Measurements from ENCODE around the gene TRMT44. TPM values are rescaled to one million over a fixed set of nuclear protein-coding genes. Genes with fewer than 3 reads are reported as not detected.

Gene TRMT44
- total and polyA plus RNA-seq, 12 donors = 6.0 to 26.2 (median 12.5) TPM

DNA sequence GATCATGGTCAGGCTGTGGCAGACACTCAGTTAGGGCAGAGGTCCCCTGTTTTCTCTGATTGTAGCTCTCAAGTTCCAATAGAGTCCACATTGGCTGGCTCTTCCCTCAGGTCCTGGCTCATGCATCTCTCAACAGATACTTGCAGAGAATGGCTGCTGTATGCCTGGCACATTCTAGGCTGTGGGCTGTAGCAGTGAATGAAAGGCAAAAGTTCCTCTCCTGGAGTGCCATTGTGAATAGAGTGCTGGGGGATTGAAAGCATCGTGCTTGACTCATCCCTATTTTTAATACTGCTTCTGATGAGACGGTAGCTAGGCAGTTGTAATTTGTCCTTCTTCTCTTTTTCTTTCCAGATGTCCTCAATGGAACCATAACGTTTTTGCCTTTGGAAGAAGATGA is 5.5 kb downstream of the TRMT44 start:
- Histone ChIP-seq H3K9me3 (replicated peaks in 1 of 3) (no peaks in the 10 kb centered on the region), H3K4me3 (no peak overlapping the region), H3K36me3 (replicated peaks in 1 of 2) (peaks cover 0 to 28% of the 10 kb centered on the region in 2 donors), H3K27ac (no peak overlapping the region), H3K4me1 (replicated peaks in 1 of 2) (peaks cover 9 to 20% of the 10 kb centered on the region in 2 donors), H3K27me3 (no peaks in the 10 kb centered on the region)
- TF ChIP-seq CTCF (IDR thresholded peaks at IDR 0.05) = no peak
- no peak for TF ChIP-seq POLR2A (IDR thresholded peaks at IDR 0.05)
- intact Hi-C loops (cut with DNase I) = no loop called here
- 65 to 78% (median 71%) methylated on average over 3 of the region's 3 CpGs for WGBS, 4 donors
- no peak for DNase-seq

GRCh38 chr4:8451440-8452182 is 11.0 kb downstream of the TRMT44 start:
- intact Hi-C loops (cut with DNase I) = no loop called here
- H3K27me3 ChIP-seq = no peaks in the 10 kb centered on the region
- peaks cover 0 to 71% of the 10 kb centered on the region in 2 donors for H3K36me3 ChIP-seq (replicated peaks in 1 of 2)
- no peak for DNase-seq
- 88 to 93% (median 91%) methylated on average over 11 of the region's 11 CpGs for WGBS, 4 donors
- H3K27ac ChIP-seq = no peak overlapping the region
- no peaks in the 10 kb centered on the region for H3K4me1 ChIP-seq (replicated peaks in 1 of 2)
- TF ChIP-seq CTCF (IDR thresholded peaks at IDR 0.05) = no peak
- no peak for TF ChIP-seq POLR2A (IDR thresholded peaks at IDR 0.05)
- H3K9me3 ChIP-seq (replicated peaks in 1 of 3) = no peaks in the 10 kb centered on the region
- no peak overlapping the region for H3K4me3 ChIP-seq

DNA sequence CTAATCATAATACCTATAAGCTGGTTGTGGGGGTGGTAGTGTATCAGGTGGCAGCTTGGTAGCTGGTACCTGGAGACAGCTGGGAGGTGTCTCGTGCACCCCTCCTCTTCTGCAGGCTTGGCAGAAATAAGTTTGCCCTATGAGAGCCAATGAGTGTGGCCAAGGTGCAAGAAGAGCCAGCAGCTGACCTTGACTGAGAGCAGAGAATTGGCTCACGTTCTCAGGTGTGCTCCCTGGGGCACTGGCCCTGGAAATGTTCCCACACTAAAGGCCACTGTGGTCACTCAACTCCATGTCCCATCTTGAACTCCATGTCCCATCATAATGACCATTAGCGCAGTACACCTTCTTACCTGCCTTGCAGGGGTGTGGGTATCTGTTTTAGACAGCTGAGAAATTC is 13.4 kb downstream of the TRMT44 start:
- intact Hi-C loops (cut with DNase I) = no loop called here
- H3K27ac ChIP-seq = no peak overlapping the region
- H3K9me3 ChIP-seq (replicated peaks in 1 of 3) = no peaks in the 10 kb centered on the region
- no peaks in the 10 kb centered on the region for H3K4me1 ChIP-seq (replicated peaks in 1 of 2)
- no peaks in the 10 kb centered on the region for H3K27me3 ChIP-seq
- no peak overlapping the region for H3K4me3 ChIP-seq
- no peak for TF ChIP-seq CTCF (IDR thresholded peaks at IDR 0.05)
- no peak for TF ChIP-seq POLR2A (IDR thresholded peaks at IDR 0.05)
- no peak for DNase-seq
- H3K36me3 ChIP-seq (replicated peaks in 1 of 2) = peaks cover 0 to 76% of the 10 kb centered on the region in 2 donors
- 70 to 86% (median 78%) methylated on average over 2 to 3 of the region's 3 CpGs for WGBS, 4 donors

- TF ChIP-seq POLR2A (IDR thresholded peaks at IDR 0.05) = no peak
- no peak for TF ChIP-seq CTCF (IDR thresholded peaks at IDR 0.05)
- H3K27ac ChIP-seq = no peak overlapping the region
- WGBS, 4 donors = 80 to 82% (median 81%) methylated on average over 9 of the region's 9 CpGs
- intact Hi-C loops (cut with DNase I) = no loop called here
- H3K27me3 ChIP-seq = no peaks in the 10 kb centered on the region
- H3K4me1 ChIP-seq (replicated peaks in 1 of 2) = no peaks in the 10 kb centered on the region
- H3K36me3 ChIP-seq (replicated peaks in 1 of 2) = peaks cover 0 to 53% of the 10 kb centered on the region in 2 donors
- no peaks in the 10 kb centered on the region for H3K9me3 ChIP-seq (replicated peaks in 1 of 3)
- no peak for DNase-seq
- no peak overlapping the region for H3K4me3 ChIP-seq
Observed at GRCh38 chr4:8457646-8458252, 17.2 kb downstream of the TRMT44 start.

All from adrenal gland (tissue), 12 donors.